Adipose tissue (tissue), 3 donors: Measurements from ENCODE around the gene THUMPD3. TPM values are rescaled to one million over a fixed set of nuclear protein-coding genes. Genes with fewer than 3 reads are reported as not detected.

ENCODE experiments used
- H3K27ac ChIP-seq: one replicate; pipeline ENCODE4 v1.5.1; 2013; ENCODE audit warnings: low read depth, low read length
- WGBS, 3 donors: extraction: QIAGEN DNeasy Blood & Tissue Kit; methylation state at CpG; one replicate each; pipeline ENCODE4 v1.1.7; 2013; 5-methylcytosine and 5-hydroxymethylcytosine counted together
- polyA plus RNA-seq, 3 donors: library from polyadenylated mRNA; stranded (reverse); fragments of 200-250 nt; gene quantifications; one replicate each; pipeline ENCODE4 v1.2.3, GENCODE V29; 2013
- donor health status: healthy with polysubstance abuse.
- donor health status: Bipolar disorder and iron deficiency.
- donor health status: healthy.

THUMPD3 gene
- 10 to 100 TPM; 14.1 to 22.3 (median 14.3) TPM for polyA plus RNA-seq

GRCh38 chr3:9362731-9363530 is at the start of gene THUMPD3:
Gene THUMPD3 (plus strand): TSS chr3:9363054. CDS start chr3:9365069, 2,015 bp downstream.
- 1% methylated on average over 46 of the region's 46 CpGs for WGBS, 3 donors
- H3K27ac ChIP-seq: peak within 1 kb of the TSS; percentile 94

- 55 to 72% (median 71%) methylated on average over 2 of the region's 2 CpGs for WGBS, 3 donors
- H3K27ac ChIP-seq: no peak overlapping the region
Measured at GRCh38 chr3:9314796-9315195, 48.1 kb upstream of the THUMPD3 start.

- no peak overlapping the region for H3K27ac ChIP-seq
- 34 to 49% (median 34%) methylated on average over 13 of the region's 13 CpGs for whole genome bisulfite sequencing, 3 donors
Measured at GRCh38 chr3:9316881-9317361, 45.9 kb upstream of the THUMPD3 start.

- 93 to 100% (median 93%) methylated on average over 2 of the region's 2 CpGs for WGBS, 3 donors
- H3K27ac ChIP-seq: no peak overlapping the region
Measured at GRCh38 chr3:9322780-9323179, 40.1 kb upstream of the THUMPD3 start.

GRCh38 chr3:9324944-9325343 is 37.9 kb upstream of the THUMPD3 start:
- WGBS, 3 donors: 67 to 88% (median 82%) methylated on average over 4 of the region's 4 CpGs
- no peak overlapping the region for H3K27ac ChIP-seq

GRCh38 chr3:9327578-9327977 is 35.3 kb upstream of the THUMPD3 start:
- H3K27ac ChIP-seq: no peak overlapping the region
- 95 to 98% (median 96%) methylated on average over 1 of the region's 1 CpG for WGBS, 3 donors

GRCh38 chr3:9330166-9330703 is 32.6 kb upstream of the THUMPD3 start:
- 64 to 78% (median 67%) methylated on average over 7 of the region's 7 CpGs for WGBS, 3 donors
- H3K27ac ChIP-seq: no peak overlapping the region

GRCh38 chr3:9331171-9331570 is 31.7 kb upstream of the THUMPD3 start:
- H3K27ac ChIP-seq: no peak overlapping the region
- 74 to 88% (median 77%) methylated on average over 2 of the region's 2 CpGs for WGBS, 3 donors

GRCh38 chr3:9332250-9333030 is 30.4 kb upstream of the THUMPD3 start:
- WGBS, 3 donors: 78 to 84% (median 81%) methylated on average over 6 of the region's 6 CpGs
- no peak overlapping the region for H3K27ac ChIP-seq

- H3K27ac ChIP-seq: no peak overlapping the region
- 29 to 67% (median 46%) methylated on average over 1 of the region's 1 CpG for WGBS, 3 donors
Measured at GRCh38 chr3:9339761-9340471, 22.9 kb upstream of the THUMPD3 start.

- 85 to 91% (median 88%) methylated on average over 3 of the region's 3 CpGs for WGBS, 3 donors
- H3K27ac ChIP-seq: no peak overlapping the region
Measured at GRCh38 chr3:9340472-9340902, 22.4 kb upstream of the THUMPD3 start.

GRCh38 chr3:9342696-9343095 is 20.2 kb upstream of the THUMPD3 start:
- H3K27ac ChIP-seq: no peak overlapping the region
- 76 to 87% (median 82%) methylated on average over 4 of the region's 4 CpGs for WGBS, 3 donors

GRCh38 chr3:9343115-9343514 is 19.7 kb upstream of the THUMPD3 start:
- 62 to 80% (median 62%) methylated on average over 4 of the region's 4 CpGs for WGBS, 3 donors
- H3K27ac ChIP-seq: no peak overlapping the region

- no peak overlapping the region for H3K27ac ChIP-seq
- WGBS, 3 donors: 0 to 44% (median 43%) methylated on average over 1 of the region's 1 CpG
Measured at GRCh38 chr3:9345041-9345440, 17.8 kb upstream of the THUMPD3 start.

GRCh38 chr3:9346141-9346540 is 16.7 kb upstream of the THUMPD3 start:
- 89 to 100% (median 92%) methylated on average over 1 of the region's 1 CpG for WGBS, 3 donors
- no peak overlapping the region for H3K27ac ChIP-seq

GRCh38 chr3:9347081-9347480 is 15.8 kb upstream of the THUMPD3 start:
- WGBS, 3 donors: 89 to 94% (median 90%) methylated on average over 5 of the region's 5 CpGs
- no peak overlapping the region for H3K27ac ChIP-seq

GRCh38 chr3:9347887-9348286 is 15.0 kb upstream of the THUMPD3 start:
- WGBS, 3 donors: 47 to 65% (median 47%) methylated on average over 2 of the region's 2 CpGs
- H3K27ac ChIP-seq: no peak overlapping the region

GRCh38 chr3:9349321-9350117 is 13.3 kb upstream of the THUMPD3 start:
- WGBS, 3 donors: 46 to 63% (median 54%) methylated on average over 2 of the region's 2 CpGs
- no peak overlapping the region for H3K27ac ChIP-seq
